ENCODE results near the gene SGIP1. TPM values are rescaled to one million over a fixed set of nuclear protein-coding genes. Genes with fewer than 3 reads are reported as not detected.

Gene SGIP1
- total and polyA plus RNA-seq, 2 of the 4 experiments (the other 2 are of a cell fraction) = 27.1 to 42.7 TPM

DNA sequence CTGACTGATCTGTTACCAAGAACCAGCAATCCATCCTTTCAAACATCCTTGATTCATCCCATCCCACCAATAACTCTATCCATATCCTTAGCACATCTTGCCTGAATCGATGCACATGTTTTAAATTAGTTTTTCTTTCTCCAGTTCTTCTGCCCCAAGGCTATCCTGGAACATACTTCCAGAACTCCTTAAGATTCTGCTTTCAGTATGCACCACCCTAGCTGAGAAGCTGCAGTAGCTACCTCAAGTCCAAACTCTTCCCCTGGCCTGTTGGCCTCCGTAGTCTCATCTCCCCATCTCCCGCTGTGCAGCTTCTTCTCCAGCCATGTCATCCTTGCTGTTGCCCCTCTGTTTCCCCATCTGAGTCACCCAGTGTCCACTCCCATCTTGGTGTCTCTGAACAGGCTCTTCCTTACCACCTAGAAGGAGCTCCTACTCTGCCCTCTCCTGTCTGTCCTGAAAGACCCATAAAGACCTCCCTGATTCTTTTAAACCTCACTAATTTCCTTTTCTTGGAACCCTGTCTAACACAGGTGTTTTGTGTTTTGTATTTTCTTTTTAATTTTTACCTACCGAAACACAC is 108.0 kb downstream of the SGIP1 start:
- Histone ChIP-seq H3K56ac (ENCODE audit: extremely low read depth, insufficient read depth, low read length) (no peak overlapping the region), H3K79me1 (ENCODE audit: low read depth in 1 of 2, low read length in 2 of 2) (peaks cover 11 to 44% of the 10 kb centered on the region in 2 experiments; a peak in 3 of 4 replicates), H3K9ac (ENCODE audit: low read depth, low read length) (no peak overlapping the region), H3K4me2 (ENCODE audit: low read depth, low read length) (no peak overlapping the region), H2AK9ac (replicated peaks; ENCODE audit: low read depth, low read length, poor library complexity) (no peak overlapping the region), H2BK20ac (ENCODE audit: low read depth, low read length) (no peak overlapping the region), H3K36me3 (ENCODE audit: control insufficient read depth, insufficient read depth, low read length) (peaks cover 43% of the 10 kb centered on the region), H2AK5ac (ENCODE audit: low read depth, low read length) (no peak overlapping the region), H3K9me1 (ENCODE audit: insufficient read depth, low read length) (peaks cover 10% of the 10 kb centered on the region), H3K4me3 (ENCODE audit: insufficient read depth, low read depth, low read length) (no peak overlapping the region), H3K14ac (replicated peaks; ENCODE audit: low read depth, low read length) (peak overlapping the region; percentile 30; the same call in 1 of the 2 replicates), H3K18ac (ENCODE audit: low read depth, low read length) (no peak overlapping the region), H2BK5ac (ENCODE audit: low read depth, low read length, poor library complexity, severe bottlenecking) (no peak overlapping the region), H3K4me1 (ENCODE audit: control insufficient read depth, insufficient read depth, low read length) (no peaks in the 10 kb centered on the region), H2AFZ (replicated peaks; ENCODE audit: low read length, poor library complexity) (no peak overlapping the region), H4K20me1 (ENCODE audit: insufficient read depth, low read length) (peaks cover 3% of the 10 kb centered on the region; the same call in 1 of the 2 replicates), H2BK120ac (ENCODE audit: low read depth, low read length) (no peak overlapping the region), H3K23ac (ENCODE audit: low read depth, low read length) (no peak overlapping the region; the same call in 1 of the 2 replicates), H3K9me3 (ENCODE audit: control insufficient read depth, insufficient read depth, low read length) (no peaks in the 10 kb centered on the region), H4K8ac (ENCODE audit: low read depth in 2 of 2, low read length in 2 of 2) (no peak overlapping the region), H4K91ac (ENCODE audit: insufficient read depth, low read depth, low read length) (no peak overlapping the region), H3K27ac (ENCODE audit: insufficient read depth, low read length) (no peak overlapping the region), H3K27me3 (ENCODE audit: control insufficient read depth, insufficient read depth, low read length) (no peaks in the 10 kb centered on the region), H4K5ac (ENCODE audit: low read depth, low read length) (no peak overlapping the region), H3K4ac (ENCODE audit: low read depth, low read length) (no peak overlapping the region), H2BK15ac (ENCODE audit: low read depth, low read length) (no peak overlapping the region)
- intact Hi-C loops (cut with micrococcal nuclease) (no loop called here), dilution Hi-C loops (cut with HindIII; ENCODE audit: low sequenced_read_pairs, unreplicated experiment) (no loop called here), in situ Hi-C loops (cut with MboI; ENCODE audit: low sequenced_read_pairs) (no loop called here)
- peak; percentile 36; the same call in 1 of the 2 replicates for ATAC-seq (ENCODE audit: low read depth)
- TF ChIP-seq CHD1 (IDR thresholded peaks at IDR 0.05; ENCODE audit: low read depth, low read length) (no peak), MXI1 (IDR thresholded peaks at IDR 0.05; ENCODE audit: borderline replicate concordance, low read depth, low read length) (no peak), SMC3 (IDR thresholded peaks at IDR 0.05; ENCODE audit: low read depth, low read length) (no peak), POLR2A (IDR thresholded peaks at IDR 0.05; ENCODE audit: low read depth, low read length) (no peak), FOS (IDR thresholded peaks at IDR 0.05; ENCODE audit: low read depth, low read length) (no peak), MAZ (IDR thresholded peaks at IDR 0.05; ENCODE audit: borderline replicate concordance, low read depth, low read length) (no peak), RCOR1 (IDR thresholded peaks at IDR 0.05; ENCODE audit: insufficient replicate concordance, low read length) (no peak), RAD21 (IDR thresholded peaks at IDR 0.05; ENCODE audit: low read length) (no peak), MAFK (IDR thresholded peaks at IDR 0.05; ENCODE audit: low read depth, low read length) (no peak)
- POLR2A ChIA-PET (ENCODE audit: unreplicated experiment) = no interaction called here
- WGBS, 2 experiments (ENCODE audit: extremely low coverage in 2 of 2, insufficient read length in 1 of 2) = 100% methylated on average over 3 of the region's 4 CpGs; no CpG with 5 or more reads in 1 of the 2 experiments
- BruUV-seq (replicated peaks) = no TSS peak
- DNase-seq = no peak
- CTCF ChIA-PET = no interaction called here

Measured in IMR-90 (cell line).